ENCODE measurements around the gene LEPROT.

DNA sequence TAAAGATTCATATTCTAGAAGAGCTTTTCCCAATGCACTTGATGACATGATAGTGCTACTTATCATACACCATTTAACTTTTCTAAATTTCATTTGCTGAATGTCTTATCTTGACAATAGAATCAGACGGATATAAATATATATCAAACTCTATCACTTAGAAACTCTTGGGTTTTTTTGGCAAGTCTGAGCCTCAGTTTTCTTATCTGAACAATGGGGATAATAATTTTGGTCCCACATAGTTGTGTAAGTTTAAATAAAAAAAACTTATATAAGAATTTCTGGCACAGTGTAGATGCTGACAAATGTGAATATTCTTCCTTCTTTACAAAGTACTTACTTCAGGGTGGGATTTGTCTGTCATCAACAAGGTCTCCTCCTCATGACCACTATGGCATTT, 21.5 kb upstream of the LEPROT start:
- no peak for TF ChIP-seq ZNF521 (tag by site-specific recombination; IDR thresholded peaks at IDR 0.05)
- no peak for TF ChIP-seq ZNF274 (IDR thresholded peaks at IDR 0.05; ENCODE audit: low read length)
- no peak for TF ChIP-seq ZNF274 (tag by site-specific recombination; IDR thresholded peaks at IDR 0.05; ENCODE audit: borderline replicate concordance)
- no peak for TF ChIP-seq TCF7L2 (IDR thresholded peaks at IDR 0.05; ENCODE audit: borderline replicate concordance, low read depth, low read length)
- no peak for TF ChIP-seq YY1 (tag by site-specific recombination; IDR thresholded peaks at IDR 0.05)
- no peak for TF ChIP-seq ZSCAN18 (tag by site-specific recombination; IDR thresholded peaks at IDR 0.05)
- TF ChIP-seq ZFP37 (tag by site-specific recombination; IDR thresholded peaks at IDR 0.05) = no peak
- no peak for TF ChIP-seq ZNF398 (tag by site-specific recombination; IDR thresholded peaks at IDR 0.05)
- no peak for TF ChIP-seq ZNF18 (tag by site-specific recombination; IDR thresholded peaks at IDR 0.05)
- no peak for TF ChIP-seq CTCF (tag by site-specific recombination; IDR thresholded peaks at IDR 0.05)
- no peak for TF ChIP-seq ZNF654 (tag by site-specific recombination; IDR thresholded peaks at IDR 0.05; ENCODE audit: low read depth)
- no peak for TF ChIP-seq ZNF558 (tag by site-specific recombination; IDR thresholded peaks at IDR 0.05)
- TF ChIP-seq ZNF292 (tag by site-specific recombination; IDR thresholded peaks at IDR 0.05; ENCODE audit: borderline replicate concordance, low read depth) = no peak
- no peak for TF ChIP-seq ZBTB49 (tag by site-specific recombination; IDR thresholded peaks at IDR 0.05; ENCODE audit: low read depth)

Data from HEK293 (cell line).